A204.1 (cell line): Measurements from ENCODE around the gene ASPRV1.
"Not testable (repeated sequence)": the region's sequence is repeated elsewhere in the genome, so short reads cannot be mapped to it uniquely, and the experiment has no call there.

Experiments used
- FAIRE-seq: peaks from 2 replicates; lab custom pipeline; 2012; peaks lifted over from hg19 to GRCh38; lab: Jason Lieb, UNC

Gene ASPRV1

GRCh38 chr2:69959425-69959824 is 2.0 kb downstream of the ASPRV1 start:
- no peak for FAIRE-seq

- no peak for FAIRE-seq
These were observed 3.0 kb downstream of the ASPRV1 start for GRCh38 chr2:69958480-69958879.

GRCh38 chr2:69957965-69958364 is 3.5 kb downstream of the ASPRV1 start:
- FAIRE-seq = no peak

- no peak for FAIRE-seq
These were observed 4.9 kb downstream of the ASPRV1 start for GRCh38 chr2:69956475-69956979.

GRCh38 chr2:69955029-69955428 is 6.4 kb downstream of the ASPRV1 start:
- FAIRE-seq = no peak

- FAIRE-seq = no peak
These were observed 7.3 kb downstream of the ASPRV1 start for GRCh38 chr2:69954084-69954483.

GRCh38 chr2:69952336-69953115 is 8.9 kb downstream of the ASPRV1 start:
- FAIRE-seq = no peak

GRCh38 chr2:69950671-69951070 is 10.8 kb downstream of the ASPRV1 start:
- not testable (repeated sequence) for FAIRE-seq

- FAIRE-seq = no peak
These were observed 11.2 kb downstream of the ASPRV1 start for GRCh38 chr2:69950241-69950640.

- FAIRE-seq = no peak
These were observed 12.3 kb downstream of the ASPRV1 start for GRCh38 chr2:69948963-69949645.

GRCh38 chr2:69948032-69948962 is 13.1 kb downstream of the ASPRV1 start:
- FAIRE-seq = no peak

- no peak for FAIRE-seq
These were observed 14.0 kb downstream of the ASPRV1 start for GRCh38 chr2:69947325-69947931.

- no peak for FAIRE-seq
These were observed 14.8 kb downstream of the ASPRV1 start for GRCh38 chr2:69946351-69947324.

GRCh38 chr2:69945941-69946340 is 15.5 kb downstream of the ASPRV1 start:
- no peak for FAIRE-seq

GRCh38 chr2:69945441-69945840 is 16.0 kb downstream of the ASPRV1 start:
- no peak for FAIRE-seq

GRCh38 chr2:69944756-69945155 is 16.7 kb downstream of the ASPRV1 start:
- no peak for FAIRE-seq

GRCh38 chr2:69943843-69944525 is 17.4 kb downstream of the ASPRV1 start:
- no peak for FAIRE-seq

- FAIRE-seq = no peak
These were observed 18.2 kb downstream of the ASPRV1 start for GRCh38 chr2:69943000-69943842.

- FAIRE-seq = no peak
These were observed 20.7 kb downstream of the ASPRV1 start for GRCh38 chr2:69940691-69941090.
